ENCODE measurements around the gene ASCL5.

ASCL5 gene

DNA sequence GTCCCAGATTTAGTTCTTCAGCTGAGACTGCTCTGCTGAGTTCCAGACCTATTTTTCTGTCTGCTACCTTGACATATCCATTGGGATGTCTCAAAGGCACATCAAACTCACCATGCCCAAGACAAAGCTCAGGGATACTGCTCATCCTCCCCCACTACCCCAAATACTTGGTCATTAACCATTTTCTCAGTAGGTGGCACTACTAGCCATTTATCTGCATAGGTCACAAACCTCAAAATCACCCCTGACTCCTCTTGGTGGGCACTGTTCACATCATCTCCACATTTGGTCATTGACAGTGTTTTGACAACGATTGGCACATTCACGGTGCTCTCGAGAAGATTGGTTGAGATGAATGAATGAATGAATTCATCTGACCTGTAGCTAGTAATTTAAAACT is 46.8 kb downstream of the ASCL5 start:
- no peak for DNase-seq

DNA sequence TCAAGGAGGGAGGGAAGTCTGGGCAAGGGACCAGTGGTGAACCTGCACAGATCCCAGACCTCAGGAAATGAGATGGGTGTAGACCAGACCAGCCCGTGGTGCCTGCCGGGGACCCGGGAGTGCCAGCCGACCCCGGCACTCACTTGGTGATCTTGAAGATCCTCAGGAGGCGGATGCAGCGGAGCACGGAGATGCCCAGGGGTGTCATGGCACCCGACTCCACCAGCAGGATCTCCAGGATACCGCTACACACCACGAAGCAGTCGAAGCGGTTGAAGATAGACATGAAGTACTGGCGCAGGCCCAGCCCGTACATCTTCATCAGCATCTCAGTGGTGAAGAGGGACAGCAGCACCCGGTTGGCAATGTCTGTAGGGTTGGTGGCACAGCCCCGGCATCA is 49.2 kb downstream of the ASCL5 start:
- DNase-seq = no peak

DNA sequence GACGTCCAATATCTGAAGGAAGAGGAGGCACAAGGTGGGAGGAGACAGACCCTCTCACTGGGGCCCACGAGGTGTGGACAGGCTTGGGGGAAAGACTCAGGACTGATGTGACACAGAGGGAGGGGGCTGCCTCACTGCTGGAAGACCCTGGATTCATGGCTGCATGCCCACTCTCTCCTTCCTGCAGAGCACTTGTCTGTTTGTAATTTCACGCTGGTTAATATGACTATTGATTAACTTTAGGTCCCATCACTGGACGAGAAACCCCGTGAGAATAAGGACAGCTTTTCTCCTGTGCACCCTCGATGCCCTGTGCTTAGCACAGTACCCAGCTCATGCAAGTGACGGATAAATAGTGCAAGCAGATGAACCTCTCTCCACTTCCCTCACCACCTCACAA is 49.9 kb downstream of the ASCL5 start:
- no peak for DNase-seq

DNA sequence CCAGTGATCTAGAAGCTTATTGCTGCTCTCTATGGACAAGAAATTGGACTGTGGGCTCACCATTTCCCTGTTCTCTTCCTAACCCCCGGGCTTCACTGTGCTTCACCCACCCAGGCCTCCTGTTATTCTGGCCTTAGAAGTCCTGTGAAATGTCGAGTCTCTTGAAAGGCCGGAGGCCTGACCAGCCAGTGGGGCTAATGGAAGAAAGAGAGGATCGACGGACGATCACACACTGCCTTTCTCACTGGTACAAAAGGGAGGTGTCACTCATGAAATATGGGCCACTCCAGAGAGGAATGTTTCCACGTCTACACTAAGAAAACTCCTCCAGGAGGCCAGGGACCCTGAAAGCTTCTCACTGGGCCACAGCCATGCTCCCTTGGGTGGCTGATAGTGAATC is 50.9 kb downstream of the ASCL5 start:
- DNase-seq = no peak

DNA sequence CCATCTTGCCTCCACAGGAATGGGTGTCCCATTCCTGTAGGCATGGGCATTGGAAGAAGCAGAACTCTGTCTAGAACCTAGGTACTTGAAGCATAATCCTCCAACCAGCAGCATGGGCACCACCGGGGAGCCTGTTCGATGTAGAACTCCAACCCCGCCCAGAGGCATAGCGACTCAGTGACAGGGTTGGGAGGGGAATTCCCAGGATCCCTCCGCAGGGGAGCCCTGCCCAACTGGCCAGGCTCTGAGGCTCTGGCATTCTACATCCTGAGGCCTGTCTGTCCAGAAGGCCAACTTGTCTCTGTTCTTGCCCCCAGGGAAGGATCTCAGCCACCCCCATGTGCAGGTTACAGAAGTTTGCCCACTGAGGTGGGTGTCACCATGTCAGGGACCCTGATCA is 53.0 kb downstream of the ASCL5 start:
- DNase-seq = no peak

DNA sequence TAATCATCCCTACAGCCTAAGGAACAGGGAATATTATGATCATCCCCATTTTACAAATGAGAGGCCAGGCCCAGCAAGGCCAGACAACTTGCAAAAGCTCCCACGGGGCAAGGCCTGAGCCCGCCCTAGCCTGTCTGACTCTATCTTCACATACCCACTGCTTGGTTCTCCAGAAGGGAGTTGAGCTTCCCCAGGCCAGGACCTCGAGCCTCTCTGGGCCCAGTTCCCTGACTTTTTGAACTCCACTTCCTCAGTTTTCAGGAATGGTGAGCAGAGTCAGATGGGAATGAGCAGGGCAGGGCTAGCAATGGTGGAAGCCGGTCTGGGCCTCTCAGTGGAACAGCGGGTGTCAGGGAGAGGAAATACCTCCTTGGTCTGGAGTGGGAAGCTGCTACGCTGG is 54.1 kb downstream of the ASCL5 start:
- no peak for DNase-seq

DNA sequence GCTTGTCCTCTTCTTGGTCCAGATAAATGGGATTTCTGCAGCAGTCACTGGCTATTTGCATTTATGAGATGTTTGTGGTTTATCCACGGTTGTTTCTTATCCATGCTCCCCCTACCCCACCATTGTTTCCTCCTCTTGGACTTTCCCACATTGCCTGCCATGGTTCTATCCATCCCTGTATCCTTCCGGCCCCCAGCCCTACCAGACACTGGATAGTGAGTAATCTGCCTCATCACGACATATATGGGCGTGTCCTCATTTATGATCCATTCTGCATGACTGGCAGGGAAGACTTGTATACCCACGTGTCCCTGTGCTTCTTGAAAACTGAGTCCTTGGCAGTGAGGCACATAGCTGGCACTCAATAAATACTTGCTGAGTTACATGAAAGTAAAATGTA is 54.8 kb downstream of the ASCL5 start:
- no peak for DNase-seq

DNA sequence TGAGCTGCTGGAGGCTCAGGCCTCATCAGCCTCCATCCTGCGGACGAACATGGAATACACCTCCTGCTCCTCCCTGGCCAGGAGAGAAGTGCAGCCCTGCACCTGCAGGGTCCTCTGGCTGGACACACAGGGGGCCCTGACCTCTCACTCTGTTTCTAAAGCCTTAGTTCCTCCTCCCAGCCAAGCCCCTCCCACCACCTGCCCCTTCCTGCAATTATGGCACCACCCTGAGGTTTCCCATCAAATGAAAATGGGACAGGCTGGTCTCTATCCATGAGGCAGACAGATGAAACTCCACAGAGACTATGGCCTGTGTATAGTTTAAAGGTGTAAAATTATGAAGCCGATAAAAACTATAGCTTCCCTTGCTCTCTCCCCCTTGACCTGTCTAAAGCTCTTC is 57.3 kb downstream of the ASCL5 start:
- no peak for DNase-seq

DNA sequence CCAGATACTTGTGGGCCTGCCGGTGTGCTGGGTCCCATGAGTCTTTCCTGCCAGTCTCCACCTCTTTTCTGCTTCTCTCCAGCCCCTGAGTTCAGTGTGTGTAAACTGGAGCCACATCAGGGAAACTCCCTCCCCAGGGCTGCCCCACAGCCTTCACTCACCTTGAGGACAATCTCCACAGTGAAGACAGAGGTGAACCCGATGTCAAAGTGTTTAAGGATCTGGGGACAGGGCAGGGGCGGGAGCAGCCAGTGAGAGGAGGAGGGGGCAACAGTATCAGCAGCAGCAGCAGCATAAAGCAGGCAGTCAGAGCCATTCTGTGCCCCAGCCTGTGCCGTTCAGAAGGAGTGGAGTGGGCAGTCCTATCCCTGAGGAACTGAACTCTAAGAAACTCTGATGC is 58.0 kb downstream of the ASCL5 start:
- DNase-seq = no peak

DNA sequence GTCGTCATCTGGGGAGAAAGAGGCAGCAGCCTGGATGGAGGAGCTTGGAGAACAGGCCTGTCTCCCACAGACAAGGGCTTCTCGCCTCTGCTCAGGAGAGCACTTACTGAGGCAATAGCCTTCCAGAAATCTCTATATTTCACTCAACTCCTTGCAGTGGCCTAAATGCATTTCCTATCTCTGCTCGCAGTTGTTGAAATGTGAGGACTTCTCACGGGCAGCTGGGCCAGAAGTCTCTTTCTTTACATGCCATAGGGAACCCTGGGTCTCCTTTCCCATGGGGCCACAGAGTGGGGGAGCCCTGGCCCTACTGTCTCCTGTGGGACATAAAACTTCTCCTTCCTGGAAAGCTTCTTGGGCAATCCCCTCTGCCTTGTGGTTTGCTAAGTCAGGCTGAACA is 60.0 kb downstream of the ASCL5 start:
- DNase-seq = no peak

DNA sequence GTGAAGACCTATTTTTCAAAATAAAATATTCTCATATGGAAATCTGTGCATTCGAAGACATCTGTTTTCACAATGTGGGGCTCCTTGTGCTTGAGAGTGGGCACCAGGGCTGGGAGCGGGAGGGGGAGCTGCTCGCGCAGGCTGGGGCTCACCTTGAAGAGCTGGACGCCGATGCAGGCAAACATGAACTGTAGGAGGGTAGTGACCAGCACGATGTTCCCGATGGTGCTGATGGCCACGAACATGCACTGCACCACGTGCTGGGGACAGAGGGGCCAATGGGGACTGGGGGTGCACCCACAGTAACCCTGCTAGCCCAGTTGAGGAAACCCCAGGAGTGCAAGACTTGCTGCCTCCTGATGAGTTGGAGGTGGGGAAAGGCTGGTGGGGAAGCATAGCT is 61.3 kb downstream of the ASCL5 start:
- no peak for DNase-seq

DNA sequence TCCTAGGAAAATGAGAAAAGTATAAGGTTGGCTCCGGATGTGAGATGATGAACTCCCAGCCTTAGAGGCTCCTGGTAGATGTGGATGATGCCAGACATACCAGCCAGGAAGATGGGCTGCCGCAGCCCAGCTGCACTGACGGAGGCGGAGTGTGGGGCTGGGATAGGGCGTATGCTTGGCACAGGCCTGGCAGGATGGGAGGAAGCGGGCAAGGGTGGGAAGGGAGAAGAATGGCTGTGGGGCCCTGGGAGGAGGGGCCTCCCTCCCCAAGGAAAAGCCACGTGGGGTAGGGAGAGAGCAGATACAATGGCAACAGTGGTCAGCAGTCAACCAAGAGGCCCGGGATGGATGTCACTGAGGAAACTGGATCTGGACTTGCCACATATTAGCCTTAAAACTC is 62.2 kb downstream of the ASCL5 start:
- no peak for DNase-seq
